ENCODE measurements around the gene LCN10.
"Not testable (repeated sequence)": the region's sequence is repeated elsewhere in the genome, so short reads cannot be mapped to it uniquely, and the experiment has no call there.

- TF ChIP-seq, protein P1, sequence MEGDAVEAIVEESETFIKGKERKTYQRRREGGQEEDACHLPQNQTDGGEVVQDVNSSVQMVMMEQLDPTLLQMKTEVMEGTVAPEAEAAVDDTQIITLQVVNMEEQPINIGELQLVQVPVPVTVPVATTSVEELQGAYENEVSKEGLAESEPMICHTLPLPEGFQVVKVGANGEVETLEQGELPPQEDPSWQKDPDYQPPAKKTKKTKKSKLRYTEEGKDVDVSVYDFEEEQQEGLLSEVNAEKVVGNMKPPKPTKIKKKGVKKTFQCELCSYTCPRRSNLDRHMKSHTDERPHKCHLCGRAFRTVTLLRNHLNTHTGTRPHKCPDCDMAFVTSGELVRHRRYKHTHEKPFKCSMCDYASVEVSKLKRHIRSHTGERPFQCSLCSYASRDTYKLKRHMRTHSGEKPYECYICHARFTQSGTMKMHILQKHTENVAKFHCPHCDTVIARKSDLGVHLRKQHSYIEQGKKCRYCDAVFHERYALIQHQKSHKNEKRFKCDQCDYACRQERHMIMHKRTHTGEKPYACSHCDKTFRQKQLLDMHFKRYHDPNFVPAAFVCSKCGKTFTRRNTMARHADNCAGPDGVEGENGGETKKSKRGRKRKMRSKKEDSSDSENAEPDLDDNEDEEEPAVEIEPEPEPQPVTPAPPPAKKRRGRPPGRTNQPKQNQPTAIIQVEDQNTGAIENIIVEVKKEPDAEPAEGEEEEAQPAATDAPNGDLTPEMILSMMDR (IDR thresholded peaks at IDR 0.05): not testable (repeated sequence)
- TF ChIP-seq SIN3A (IDR thresholded peaks at IDR 0.05; ENCODE audit: borderline replicate concordance, insufficient read depth, low read depth, low read length); REST (IDR thresholded peaks at IDR 0.05; ENCODE audit: insufficient read depth in 1 of 2, low read depth in 2 of 2, low read length in 1 of 2); POLR2AphosphoS5 (IDR thresholded peaks at IDR 0.05; ENCODE audit: low read depth, low read length); TCF7L2 (IDR thresholded peaks at IDR 0.05; ENCODE audit: low read depth, low read length): not testable (repeated sequence)
Measured at GRCh38 chr9:136704741-136705140, 38.0 kb downstream of the LCN10 start.
